Activated CD8-positive, alpha-beta memory T cell treated with anti-CD3 and anti-CD28 coated beads, Interleukin-2, amount 50 U/mL, for 48 hours (primary cell): Measurements from ENCODE around the gene CMTM1.
"Not testable (repeated sequence)": the region's sequence is repeated elsewhere in the genome, so short reads cannot be mapped to it uniquely, and the experiment has no call there.

Experiments used
- DNase-seq: peaks from one replicate; pipeline ENCODE4 v3.0.0-alpha.2; 2020

CMTM1 gene

DNA sequence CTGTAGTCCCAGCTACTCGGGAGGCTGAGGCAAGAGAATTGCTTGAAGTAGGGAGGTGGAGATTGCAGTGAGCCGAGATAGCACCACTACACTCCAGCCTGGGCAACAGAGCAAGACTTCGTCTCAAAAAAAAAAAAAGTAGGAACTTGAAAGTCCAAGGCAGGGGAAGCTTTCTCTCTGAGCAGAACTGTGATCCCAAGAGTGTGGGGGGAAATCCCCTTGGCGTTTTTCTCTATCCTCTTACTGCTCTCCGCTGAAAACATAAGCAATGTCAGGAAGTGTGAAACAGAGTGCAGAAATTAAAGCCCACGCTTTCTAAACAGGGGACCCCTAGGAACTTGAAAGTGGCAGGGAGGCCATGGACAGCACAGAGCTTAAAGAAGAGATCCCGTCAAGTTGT, 28.5 kb downstream of the CMTM1 start:
- no peak for DNase-seq

GRCh38 chr16:66596559-66596958, 30.3 kb downstream of the CMTM1 start:
- DNase-seq = not testable (repeated sequence)

GRCh38 chr16:66596986-66597848, 31.0 kb downstream of the CMTM1 start:
- DNase-seq = no peak

GRCh38 chr16:66598111-66598510, 31.9 kb downstream of the CMTM1 start:
- no peak for DNase-seq

DNA sequence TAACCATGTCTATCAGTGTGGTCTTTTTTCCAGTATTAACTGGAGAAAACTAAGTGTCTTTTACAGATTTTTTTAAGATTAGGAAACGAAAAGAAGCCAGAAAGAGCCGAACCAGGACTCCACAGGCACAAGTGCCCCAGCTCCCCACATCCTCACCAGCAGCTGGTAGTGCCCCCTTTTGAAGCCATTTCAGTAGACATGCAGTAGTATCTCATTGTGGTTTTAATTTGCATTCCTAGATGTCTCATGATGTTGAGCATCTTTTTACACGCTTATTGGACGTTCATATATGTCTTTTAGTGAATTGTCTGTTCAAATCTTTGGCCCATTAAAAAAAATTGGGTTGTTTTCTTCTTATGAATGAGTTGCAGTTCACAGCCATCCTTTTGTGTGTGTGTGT, 33.5 kb downstream of the CMTM1 start:
- DNase-seq = no peak

GRCh38 chr16:66600477-66600876, 34.2 kb downstream of the CMTM1 start:
- no peak for DNase-seq

DNA sequence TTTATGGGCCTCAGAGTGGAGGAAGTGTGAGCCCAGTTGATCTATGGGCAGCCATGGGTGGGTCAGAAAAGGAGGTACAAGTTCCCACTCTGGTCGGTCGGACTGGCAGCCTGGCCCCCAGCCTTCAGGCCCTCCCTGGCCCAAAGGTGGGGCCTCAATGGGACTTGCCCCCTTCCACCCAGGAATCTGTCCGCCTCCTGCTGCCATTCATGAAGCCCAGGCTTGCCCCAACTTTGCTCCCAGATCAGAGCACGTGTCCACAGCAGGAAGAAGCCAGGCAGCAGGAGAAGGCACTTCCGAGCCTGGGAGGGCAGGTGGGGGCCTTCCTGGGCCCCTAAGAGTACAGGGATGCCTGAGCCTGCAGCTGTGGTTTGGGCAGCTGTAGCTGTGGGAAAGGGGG, 35.2 kb downstream of the CMTM1 start:
- DNase-seq = no peak

- peak; percentile 85 for DNase-seq
These were observed 37.5 kb downstream of the CMTM1 start for GRCh38 chr16:66603537-66604375.

- peak; percentile 89 for DNase-seq
These were observed 38.3 kb downstream of the CMTM1 start, which contains the start of gene CMTM3 for GRCh38 chr16:66604376-66605176. CMTM3 (plus strand) TSS chr16:66604704; CDS start chr16:66604806, 102 bp downstream.

DNA sequence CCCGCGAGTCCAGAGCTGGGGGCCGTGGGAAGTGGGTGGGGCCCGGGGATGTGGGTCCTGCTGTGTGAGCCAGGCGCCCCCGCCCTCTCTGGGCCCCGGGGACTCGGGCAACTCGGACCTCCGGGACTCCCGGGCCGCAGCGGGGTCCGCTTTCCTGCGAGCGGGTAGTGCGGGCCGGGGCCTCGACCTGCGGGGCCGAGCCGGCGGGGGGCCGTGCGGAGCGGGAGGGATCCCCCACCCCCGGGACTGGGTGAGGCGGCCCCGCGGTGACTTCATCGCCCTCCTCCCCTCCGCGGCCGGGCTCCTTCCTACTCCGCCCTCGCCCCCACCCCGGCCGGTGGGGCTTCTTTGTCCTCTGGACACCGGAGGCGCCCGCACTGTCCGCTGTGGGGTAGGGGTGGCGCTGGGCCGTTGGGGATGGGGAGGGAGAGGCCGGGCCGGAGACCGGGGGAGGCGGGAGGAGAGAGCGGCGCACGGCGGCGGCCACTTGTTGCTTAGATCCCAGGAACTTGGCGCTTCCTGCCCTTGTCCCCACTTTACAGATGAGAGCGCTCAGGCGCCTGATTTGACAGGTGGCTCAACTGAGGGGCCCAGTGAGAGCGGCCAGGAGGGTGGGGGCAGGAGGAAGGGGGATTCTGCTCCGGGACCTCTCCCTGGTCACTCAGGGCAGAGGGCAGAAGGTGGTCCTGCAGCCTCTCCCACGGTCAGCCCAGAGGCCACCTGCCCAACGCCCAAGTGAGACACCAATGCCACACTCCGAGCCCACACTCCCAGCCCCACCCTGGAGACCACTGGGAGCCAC, 39.1 kb downstream of the CMTM1 start:
- peak; percentile 76 for DNase-seq

DNA sequence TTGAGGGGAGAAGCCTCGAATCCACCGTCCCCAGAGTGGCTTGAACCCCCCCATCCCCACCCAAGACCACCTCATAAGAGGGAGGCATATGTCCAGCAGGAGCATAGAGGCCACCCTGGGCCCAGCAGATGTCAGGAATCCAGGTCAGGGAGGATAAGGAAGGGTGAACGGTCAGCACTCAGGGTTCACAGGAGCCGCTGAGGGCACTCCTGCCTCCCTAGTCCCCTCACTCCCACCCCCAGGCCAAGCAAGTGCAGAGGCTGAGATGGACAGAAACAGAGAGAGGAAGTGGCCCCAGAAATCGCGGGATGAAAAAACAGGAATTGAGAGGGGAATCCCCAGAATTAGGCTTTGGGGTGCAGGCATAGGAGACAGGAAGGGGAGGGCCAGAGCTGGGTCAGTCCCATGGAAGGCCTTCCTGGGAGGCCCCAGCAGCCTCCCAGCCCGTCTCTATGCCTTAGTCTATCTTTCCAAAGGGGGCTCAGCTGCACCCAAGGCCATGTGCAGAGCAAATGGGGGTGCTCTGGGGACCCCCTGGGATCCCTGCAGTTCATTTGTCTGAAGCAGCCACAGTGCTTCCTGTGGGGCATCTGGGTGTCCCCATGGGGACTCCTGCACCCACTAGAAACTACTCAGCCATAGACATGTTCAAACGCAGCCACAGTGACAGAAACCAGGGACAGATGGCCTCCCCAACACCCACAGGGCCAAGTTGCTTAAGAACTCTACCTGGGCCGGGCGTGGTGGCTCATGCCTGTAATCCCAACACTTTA, 39.9 kb downstream of the CMTM1 start:
- no peak for DNase-seq

- peak; percentile 96 for DNase-seq
These were observed 42.3 kb downstream of the CMTM1 start for GRCh38 chr16:66608241-66609138.

GRCh38 chr16:66609139-66609510, 42.9 kb downstream of the CMTM1 start:
- no peak for DNase-seq

DNA sequence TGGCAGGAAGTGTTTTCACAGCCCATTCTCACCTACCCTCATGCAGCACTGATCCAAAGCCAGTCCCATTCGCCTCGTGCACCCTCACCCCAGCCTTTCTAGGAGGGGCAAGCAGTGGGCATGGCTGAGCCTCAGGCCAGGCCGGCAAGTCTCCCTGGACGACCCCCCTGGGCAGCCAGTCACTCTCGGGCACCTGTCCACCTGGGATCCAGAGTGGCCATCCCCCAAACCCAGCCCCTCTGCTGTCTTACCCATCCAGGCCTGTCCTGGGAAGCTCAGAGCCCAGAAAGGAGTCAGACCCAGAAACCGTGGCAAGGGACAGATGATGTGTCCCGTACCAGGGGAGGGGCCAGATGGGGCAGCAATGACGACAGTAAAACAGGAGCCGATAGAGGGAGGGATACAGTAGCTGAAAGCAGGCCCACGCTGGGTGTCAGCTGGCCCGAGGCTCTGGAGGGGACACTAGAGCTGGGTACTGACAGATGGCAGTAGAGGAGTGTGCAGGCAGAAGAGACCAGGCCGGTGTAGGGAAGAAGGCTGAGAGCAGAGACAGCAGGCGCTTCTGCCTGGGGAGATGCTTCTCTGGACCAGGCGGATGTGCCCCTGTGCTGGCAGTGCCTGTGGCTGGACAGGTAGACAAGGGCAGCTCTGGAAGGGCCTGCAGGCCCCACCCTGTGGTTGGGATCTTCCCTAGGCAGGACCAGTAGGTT, 44.0 kb downstream of the CMTM1 start:
- no peak for DNase-seq

GRCh38 chr16:66611911-66612310, 45.7 kb downstream of the CMTM1 start:
- not testable (repeated sequence) for DNase-seq

DNA sequence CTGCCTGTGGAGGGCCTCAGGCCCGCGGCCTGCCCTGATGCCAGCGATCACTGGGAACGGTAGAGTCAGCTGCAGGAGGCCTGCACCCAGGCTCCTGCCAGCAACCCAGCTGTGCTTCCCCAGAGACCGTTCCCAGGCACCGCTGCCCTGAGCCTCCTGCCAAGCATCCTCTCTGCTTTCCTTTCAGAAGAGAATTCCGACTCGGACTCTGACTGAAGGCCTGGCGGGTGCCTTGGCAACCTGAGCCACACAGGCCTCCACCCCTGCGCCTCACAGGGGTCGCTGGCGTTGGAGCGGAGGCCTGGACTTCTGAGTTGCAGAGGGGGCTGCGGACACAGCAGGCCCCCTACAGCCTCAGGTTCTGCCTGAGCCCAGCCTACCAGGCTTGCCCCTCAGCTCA, 46.2 kb downstream of the CMTM1 start:
- no peak for DNase-seq

DNA sequence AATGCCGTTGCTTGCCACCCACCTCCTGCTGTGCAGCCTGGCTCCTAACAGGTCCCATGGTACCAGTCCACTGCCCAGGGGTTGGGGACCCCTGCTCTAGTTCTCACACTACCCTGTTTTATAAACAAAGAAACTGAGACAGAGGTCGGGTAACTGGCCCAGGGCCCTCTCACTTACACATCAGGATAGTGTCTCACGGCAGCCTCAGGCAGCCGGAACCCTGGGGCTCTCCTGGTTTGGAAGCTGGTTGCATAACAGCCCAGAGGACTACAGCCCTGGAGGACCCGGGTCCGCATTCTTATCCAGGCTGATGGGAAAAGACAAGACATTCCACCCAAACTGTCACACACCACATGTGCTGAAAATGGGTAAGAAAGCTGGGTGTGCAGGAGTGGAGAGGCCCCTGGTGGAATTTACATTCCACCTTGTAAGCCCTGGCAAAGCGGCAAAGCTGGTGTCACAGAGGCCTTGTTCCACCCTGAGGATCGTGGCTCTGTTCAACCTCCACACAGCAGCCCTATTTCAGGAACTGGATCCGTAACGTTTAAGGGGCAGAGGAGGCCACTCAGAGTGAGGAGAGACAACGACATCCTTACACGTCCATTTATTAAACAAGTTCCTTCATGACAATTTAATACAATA, 48.0 kb downstream of the CMTM1 start:
- DNase-seq = no peak

DNA sequence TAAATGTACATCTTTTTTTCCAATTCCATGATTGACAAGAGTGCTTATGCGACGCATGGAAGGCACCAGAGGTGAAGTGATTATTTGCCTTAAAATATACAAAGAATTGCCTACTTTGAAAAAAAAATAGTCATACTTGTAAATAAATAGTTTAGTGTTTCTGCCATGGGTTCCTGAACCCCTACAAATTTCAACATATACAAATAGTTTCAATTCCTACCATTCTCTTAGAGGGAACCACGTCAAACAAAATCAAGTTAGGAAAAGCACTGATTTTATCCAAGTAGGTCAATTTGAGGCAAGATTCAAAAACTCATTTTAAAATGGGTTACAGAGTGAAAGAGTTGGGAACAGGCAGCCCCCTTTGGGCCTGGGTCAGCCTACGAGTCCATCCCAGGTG, 49.9 kb downstream of the CMTM1 start:
- no peak for DNase-seq

- no peak for DNase-seq
These were observed 50.4 kb downstream of the CMTM1 start for GRCh38 chr16:66616592-66616991.
